OCI-LY7 (cell line): Measurements from ENCODE around the gene CTSH. TPM values are rescaled to one million over a fixed set of nuclear protein-coding genes. Genes with fewer than 3 reads are reported as not detected.

Experiments
- BruUV-seq: library from RNA; stranded (reverse); fragments of 400-500 nt; replicated peaks from 2 replicates; lab custom pipeline; 2021; lab: Mats Ljungman, UMichigan
- CTCF ChIA-PET: fragments of 300-600 bp; sonication (Branson Sonifier 250); formaldehyde crosslinking; loops from one replicate; lab custom pipeline; 2022; ENCODE audit warnings: antibody characterized with exemption; ENCODE audit not compliant: unreplicated experiment; lab: Charles Lee
- POLR2A ChIA-PET: fragments of 300-600 bp; sonication (Branson Sonifier 250); formaldehyde crosslinking; loops from one replicate; lab custom pipeline; 2022; ENCODE audit warnings: antibody characterized with exemption; lab: Charles Lee
- DNase-seq: peaks from one replicate; pipeline ENCODE4 v3.0.0-alpha.2; 2015; ENCODE audit warnings: low spot score
- H2AFZ ChIP-seq: fragments of 200-600 bp; sonication (generic), shearing (Covaris generic); 2 replicates; pipeline ENCODE4 v1.6.1; 2014; ENCODE audit warnings: mild to moderate bottlenecking, antibody characterized with exemption, low read length, moderate library complexity
- H3K27ac ChIP-seq: fragments of 200-600 bp; sonication (generic); 2 replicates; pipeline ENCODE4 v1.5.1; 2014; ENCODE audit warnings: mixed run types, low read depth, mild to moderate bottlenecking, moderate library complexity, low read length, inconsistent platforms; ENCODE audit not compliant: poor library complexity, severe bottlenecking
- H3K36me3 ChIP-seq: fragments of 200-600 bp; sonication (generic); 2 replicates; pipeline ENCODE4 v1.6.1; 2014; ENCODE audit warnings: mild to moderate bottlenecking, antibody characterized with exemption, low read length, moderate library complexity, mixed read lengths; ENCODE audit not compliant: insufficient read depth
- H3K4me1 ChIP-seq: fragments of 200-600 bp; sonication (generic); 2 replicates; pipeline ENCODE4 v1.5.1; 2014; ENCODE audit warnings: mild to moderate bottlenecking, low read length; ENCODE audit not compliant: insufficient read depth, poor library complexity, severe bottlenecking
- H3K4me2 ChIP-seq: fragments of 200-600 bp; sonication (generic); 2 replicates; pipeline ENCODE4 v1.6.1; 2014; ENCODE audit warnings: mild to moderate bottlenecking, low read length
- H3K4me3 ChIP-seq: fragments of 200-600 bp; sonication (generic); 2 replicates; pipeline ENCODE4 v1.5.1; 2014; ENCODE audit warnings: mild to moderate bottlenecking, low read depth, low read length; ENCODE audit not compliant: poor library complexity, severe bottlenecking
- H3K79me2 ChIP-seq: fragments of 200-600 bp; sonication (generic); 2 replicates; pipeline ENCODE4 v1.6.1; 2016; ENCODE audit warnings: low read depth, mild to moderate bottlenecking, low read length, moderate library complexity, mixed read lengths; ENCODE audit not compliant: insufficient read depth
- H3K9me2 ChIP-seq: fragments of 200-600 bp; sonication (generic); 2 replicates; pipeline ENCODE4 v1.6.1; 2016; ENCODE audit warnings: mild to moderate bottlenecking, low read length, mixed read lengths; ENCODE audit not compliant: insufficient read depth
- H3K9me3 ChIP-seq: fragments of 200-600 bp; sonication (generic); 2 replicates; pipeline ENCODE4 v1.6.1; 2014; ENCODE audit warnings: mild to moderate bottlenecking, mixed run types, low read length, mixed read lengths
- H4K20me1 ChIP-seq: fragments of 200-600 bp; sonication (generic); 2 replicates; pipeline ENCODE4 v1.6.1; 2014; ENCODE audit warnings: mild to moderate bottlenecking, antibody characterized with exemption, low read length, moderate library complexity, mixed read lengths; ENCODE audit not compliant: insufficient read depth
- CTCF ChIP-seq: fragments of 200-600 bp; sonication (generic); conservative IDR thresholded peaks from 2 replicates; pipeline ENCODE4 v1.5.1; 2014; ENCODE audit warnings: mild to moderate bottlenecking, antibody characterized with exemption, low read length, moderate library complexity, mixed read lengths
- EZH2phosphoT487 ChIP-seq: fragments of 200-600 bp; sonication (generic); IDR thresholded peaks from 2 replicates; pipeline ENCODE4 v1.6.1; 2018; ENCODE audit warnings: low read depth, borderline replicate concordance, mild to moderate bottlenecking, mixed run types, antibody characterized with exemption, low read length, moderate library complexity, mixed read lengths
- intact Hi-C: fragments of 100-400 bp; cut with micrococcal nuclease; formaldehyde crosslinking; loops from one replicate; pipeline ENCODE4 v1.10.0; 2022; ENCODE audit not compliant: unreplicated experiment
- total RNA-seq, 2 experiments: library from RNA; depleted of rRNA in 1 of 2; stranded (reverse); fragments of >200 nt in 1 of 2; shearing (Covaris generic) in 1 of 2; gene quantifications; 2 replicates each; pipeline ENCODE4 v1.2.3, GENCODE V29; 2014 to 2022

CTSH gene
- total RNA-seq, 2 experiments from 2014 or later = 21.5 to 26.9 TPM

GRCh38 chr15:78889000-78889399, 55.8 kb downstream of the CTSH start:
- Histone ChIP-seq H2AFZ (no peak overlapping the region), H3K79me2 (peaks cover 72% of the 10 kb centered on the region), H3K9me3 (no peaks in the 10 kb centered on the region), H3K4me3 (no peak overlapping the region), H3K36me3 (peaks cover 98% of the 10 kb centered on the region), H3K9me2 (no peaks in the 10 kb centered on the region), H3K27ac (no peak overlapping the region), H3K4me1 (no peaks in the 10 kb centered on the region), H4K20me1 (peaks cover 25% of the 10 kb centered on the region; the same call in 1 of the 2 replicates), H3K4me2 (no peak overlapping the region)
- no peak for TF ChIP-seq EZH2phosphoT487
- no peak for TF ChIP-seq CTCF
- intact Hi-C loops = no loop called here
- TSS peak; percentile 2 for BruUV-seq
- ChIA-PET POLR2A (interaction anchor here (1.5 kb wide), 1 partner anchor 9 kb away, joined by 4 read pairs; no protein-coding TSS in a partner anchor), CTCF (no interaction called here)
- no peak for DNase-seq

- Histone ChIP-seq H4K20me1 (peaks cover 69% of the 10 kb centered on the region), H3K4me3 (no peak overlapping the region), H3K27ac (no peak overlapping the region), H3K36me3 (peaks cover 93% of the 10 kb centered on the region), H3K4me2 (no peak overlapping the region), H3K4me1 (peaks cover 31% of the 10 kb centered on the region), H3K9me2 (no peaks in the 10 kb centered on the region), H3K9me3 (no peaks in the 10 kb centered on the region), H3K79me2 (peaks cover 93% of the 10 kb centered on the region), H2AFZ (no peak overlapping the region)
- TF ChIP-seq EZH2phosphoT487 (no peak), CTCF (no peak)
- intact Hi-C loops = no loop called here
- ChIA-PET POLR2A (interaction anchor here (0.6 to 1.0 kb wide), 2 partner anchors 8 to 152 kb away, joined by 3 to 6 read pairs; no protein-coding TSS in a partner anchor), CTCF (no interaction called here)
- no peak for DNase-seq
- BruUV-seq = no TSS peak
Measured at GRCh38 chr15:78881681-78882080, 63.2 kb downstream of the CTSH start.

- no peak overlapping the region for H3K27ac ChIP-seq
- no peak overlapping the region for H3K4me3 ChIP-seq
- POLR2A ChIA-PET = interaction anchor here (0.6 to 1.8 kb wide), 2 partner anchors 11 to 151 kb away, joined by 3 to 7 read pairs; no protein-coding TSS in a partner anchor
- H4K20me1 ChIP-seq = peaks cover 74% of the 10 kb centered on the region
- H3K79me2 ChIP-seq = peaks cover 95% of the 10 kb centered on the region
- BruUV-seq = no TSS peak
- peaks cover 39% of the 10 kb centered on the region for H3K4me1 ChIP-seq
- no peak for DNase-seq
- H3K9me2 ChIP-seq = no peaks in the 10 kb centered on the region
- CTCF ChIA-PET = no interaction called here
- peaks cover 84% of the 10 kb centered on the region for H3K36me3 ChIP-seq
- TF ChIP-seq EZH2phosphoT487 (no peak), CTCF (no peak)
- no peaks in the 10 kb centered on the region for H3K9me3 ChIP-seq
- intact Hi-C loops = no loop called here
- no peak overlapping the region for H2AFZ ChIP-seq
- H3K4me2 ChIP-seq = no peak overlapping the region
Measured at GRCh38 chr15:78880813-78881212, 64.0 kb downstream of the CTSH start.
